HEK293T (cell line): ENCODE data around the gene HPGD.

Experiments
- ARNT ChIP-seq: fragments of 450-650 bp; IDR thresholded peaks from 2 replicates; pipeline ENCODE4 v1.6.1; 2017; ENCODE audit warnings: mild to moderate bottlenecking
- BHLHE40 ChIP-seq: fragments of 450-650 bp; IDR thresholded peaks from 2 replicates; pipeline ENCODE4 v1.6.1; 2016; ENCODE audit warnings: mild to moderate bottlenecking, moderate library complexity, borderline replicate concordance
- CTBP1 ChIP-seq: fragments of 450-650 bp; IDR thresholded peaks from 2 replicates; pipeline ENCODE4 v1.6.1; 2016; ENCODE audit warnings: borderline replicate concordance
- FOXK2 ChIP-seq: fragments of 450-650 bp; IDR thresholded peaks from 2 replicates; pipeline ENCODE4 v1.6.1; 2016; ENCODE audit warnings: mild to moderate bottlenecking
- NFRKB ChIP-seq: fragments of 450-650 bp; IDR thresholded peaks from 2 replicates; pipeline ENCODE4 v1.6.1; 2016; ENCODE audit warnings: mild to moderate bottlenecking, moderate library complexity
- SP1 ChIP-seq: fragments of 450-650 bp; IDR thresholded peaks from 2 replicates; pipeline ENCODE4 v1.6.1; 2017
- SUZ12 ChIP-seq: fragments of 450-650 bp; IDR thresholded peaks from 2 replicates; pipeline ENCODE4 v1.6.1; 2016; ENCODE audit warnings: mild to moderate bottlenecking
- ZNF384 ChIP-seq: fragments of 450-650 bp; IDR thresholded peaks from 2 replicates; pipeline ENCODE4 v1.6.1; 2016

GRCh38 chr4:174467107-174467506 lies 55.2 kb downstream of the HPGD start:
- TF ChIP-seq SP1 (no peak), FOXK2 (no peak), BHLHE40 (no peak), SUZ12 (no peak), ZNF384 (no peak), CTBP1 (no peak), ARNT (no peak), NFRKB (no peak)
